ENCODE results near the gene ZNF646.

The ZNF646 gene

GRCh38 chr16:31073970-31074813 is at the start of gene ZNF646, which contains the start of gene ZNF668:
Gene ZNF646 (plus strand): TSS chr16:31074422. CDS start chr16:31076325, 1,903 bp downstream.
Gene ZNF668 (minus strand): TSS chr16:31074240. CDS start chr16:31064459, 9,781 bp downstream.
- Histone ChIP-seq H3K4me2 (ENCODE audit: low read depth, low read length) (peak within 1 kb of the TSS; percentile 98), H3K9ac (ENCODE audit: low read length) (peak within 1 kb of the TSS; percentile 92), H3K27me3 (replicated peaks; ENCODE audit: insufficient read depth, low read length) (no peaks in the 10 kb centered on the region), H3F3A (ENCODE audit: insufficient read depth, low read length) (peaks cover 6% of the 10 kb centered on the region), H3K9me2 (replicated peaks; ENCODE audit: insufficient read depth, low read length) (no peaks in the 10 kb centered on the region), H3K36me3 (replicated peaks; ENCODE audit: insufficient read depth, low read length) (no peaks in the 10 kb centered on the region), H3K27ac (ENCODE audit: low read length) (peak within 1 kb of the TSS; percentile 64), H3K4me1 (ENCODE audit: low read length) (peaks cover 9% of the 10 kb centered on the region; the same call in 1 of the 2 replicates), H2AFZ (ENCODE audit: low read length) (peak within 1 kb of the TSS; percentile 81), H4K20me1 (ENCODE audit: insufficient read depth, low read length) (no peaks in the 10 kb centered on the region), H3K79me2 (ENCODE audit: low read length) (peaks cover 75% of the 10 kb centered on the region), H3K9me3 (replicated peaks; ENCODE audit: insufficient read depth, low read length) (no peaks in the 10 kb centered on the region), H3K4me3 (ENCODE audit: low read length) (peak within 1 kb of the TSS; percentile 96)
- TF ChIP-seq EZH2 (optimal IDR thresholded peaks at IDR 0.05; ENCODE audit: low read depth, low read length) (no peak), EZH2phosphoT487 (IDR thresholded peaks at IDR 0.05; ENCODE audit: low read length) (no peak), CTCF (IDR thresholded peaks at IDR 0.05; ENCODE audit: low read length) (no peak)
- DNase-seq: peak; percentile 100

- Histone ChIP-seq H3K27me3 (replicated peaks; ENCODE audit: insufficient read depth, low read length) (no peaks in the 10 kb centered on the region), H3K9me2 (replicated peaks; ENCODE audit: insufficient read depth, low read length) (no peaks in the 10 kb centered on the region), H3K4me2 (ENCODE audit: low read depth, low read length) (no peak overlapping the region), H3K27ac (ENCODE audit: low read length) (no peak overlapping the region), H2AFZ (ENCODE audit: low read length) (no peak overlapping the region), H3K4me1 (ENCODE audit: low read length) (peaks cover 5% of the 10 kb centered on the region; the same call in 1 of the 2 replicates), H3K9ac (ENCODE audit: low read length) (no peak overlapping the region), H3K9me3 (replicated peaks; ENCODE audit: insufficient read depth, low read length) (no peaks in the 10 kb centered on the region), H4K20me1 (ENCODE audit: insufficient read depth, low read length) (no peaks in the 10 kb centered on the region), H3K36me3 (replicated peaks; ENCODE audit: insufficient read depth, low read length) (no peaks in the 10 kb centered on the region), H3K79me2 (ENCODE audit: low read length) (no peaks in the 10 kb centered on the region), H3K4me3 (ENCODE audit: low read length) (no peak overlapping the region), H3F3A (ENCODE audit: insufficient read depth, low read length) (no peaks in the 10 kb centered on the region)
- TF ChIP-seq EZH2 (optimal IDR thresholded peaks at IDR 0.05; ENCODE audit: low read depth, low read length) (no peak), CTCF (IDR thresholded peaks at IDR 0.05; ENCODE audit: low read length) (no peak), EZH2phosphoT487 (IDR thresholded peaks at IDR 0.05; ENCODE audit: low read length) (no peak)
- no peak for DNase-seq
Measured at GRCh38 chr16:31025339-31025738, 48.9 kb upstream of the ZNF646 start.

GRCh38 chr16:31029272-31029671 is 45.0 kb upstream of the ZNF646 start:
- no peak for DNase-seq
- no peaks in the 10 kb centered on the region for H4K20me1 ChIP-seq (ENCODE audit: insufficient read depth, low read length)
- H3K79me2 ChIP-seq (ENCODE audit: low read length): peaks cover 9% of the 10 kb centered on the region
- no peaks in the 10 kb centered on the region for H3K9me2 ChIP-seq (replicated peaks; ENCODE audit: insufficient read depth, low read length)
- no peaks in the 10 kb centered on the region for H3K36me3 ChIP-seq (replicated peaks; ENCODE audit: insufficient read depth, low read length)
- H3K9me3 ChIP-seq (replicated peaks; ENCODE audit: insufficient read depth, low read length): no peaks in the 10 kb centered on the region
- 0 out of 2 replicates have a peak, but pooled peaks cover 5% of the 10 kb centered on the region for H3K4me1 ChIP-seq (ENCODE audit: low read length)
- H3K4me3 ChIP-seq (ENCODE audit: low read length): no peak overlapping the region
- peaks cover 13% of the 10 kb centered on the region; the same call in 1 of the 2 replicates for H3F3A ChIP-seq (ENCODE audit: insufficient read depth, low read length)
- H3K4me2 ChIP-seq (ENCODE audit: low read depth, low read length): no peak overlapping the region
- H2AFZ ChIP-seq (ENCODE audit: low read length): no peak overlapping the region
- H3K9ac ChIP-seq (ENCODE audit: low read length): no peak overlapping the region
- no peaks in the 10 kb centered on the region for H3K27me3 ChIP-seq (replicated peaks; ENCODE audit: insufficient read depth, low read length)
- TF ChIP-seq CTCF (IDR thresholded peaks at IDR 0.05; ENCODE audit: low read length) (no peak), EZH2phosphoT487 (IDR thresholded peaks at IDR 0.05; ENCODE audit: low read length) (no peak), EZH2 (optimal IDR thresholded peaks at IDR 0.05; ENCODE audit: low read depth, low read length) (no peak)
- H3K27ac ChIP-seq (ENCODE audit: low read length): no peak overlapping the region

Measured in MM.1S (cell line).